ENCODE data around the gene TAAR5. TPM values are rescaled to one million over a fixed set of nuclear protein-coding genes. Genes with fewer than 3 reads are reported as not detected.
"Not testable (repeated sequence)": the region's sequence is repeated elsewhere in the genome, so short reads cannot be mapped to it uniquely, and the experiment has no call there.

Gene TAAR5
- total RNA-seq, 1 experiment from 2014 or later = not detected

- TF ChIP-seq CTCF (IDR thresholded peaks at IDR 0.05; ENCODE audit: unreplicated experiment) = no peak
- no TSS peak for BruUV-seq (replicated peaks)
- DNase-seq (ENCODE audit: unreplicated experiment) = no peak
- intact Hi-C loops (cut with micrococcal nuclease) = no loop called here
- POLR2A ChIA-PET = no interaction called here
- Mint-ChIP-seq H3K9me3 (ENCODE audit: unreplicated experiment) (no peaks in the 10 kb centered on the region), H3K27me3 (ENCODE audit: insufficient read depth, unreplicated experiment) (peaks cover 13% of the 10 kb centered on the region), H3K4me1 (ENCODE audit: insufficient read depth, unreplicated experiment) (peaks cover 4% of the 10 kb centered on the region), H3K36me3 (ENCODE audit: insufficient read depth, unreplicated experiment) (no peaks in the 10 kb centered on the region), H3K4me3 (ENCODE audit: unreplicated experiment) (no peak overlapping the region), H3K27ac (ENCODE audit: low read depth, unreplicated experiment) (no peak overlapping the region)
- CTCF ChIA-PET = interaction anchor here (0.6 kb wide), 1 partner anchor 9 kb away, joined by 3 read pairs; no protein-coding TSS in a partner anchor
These were observed 15.2 kb upstream of the TAAR5 start for GRCh38 chr6:132604635-132605152.

GRCh38 chr6:132600900-132601299 lies 11.4 kb upstream of the TAAR5 start:
- peaks cover 45% of the 10 kb centered on the region for H3K27me3 Mint-ChIP-seq (ENCODE audit: insufficient read depth, unreplicated experiment)
- H3K9me3 Mint-ChIP-seq (ENCODE audit: unreplicated experiment); H3K36me3 Mint-ChIP-seq (ENCODE audit: insufficient read depth, unreplicated experiment); DNase-seq (ENCODE audit: unreplicated experiment); H3K4me3 Mint-ChIP-seq (ENCODE audit: unreplicated experiment); BruUV-seq (replicated peaks); H3K4me1 Mint-ChIP-seq (ENCODE audit: insufficient read depth, unreplicated experiment); H3K27ac Mint-ChIP-seq (ENCODE audit: low read depth, unreplicated experiment); CTCF ChIA-PET; intact Hi-C loops (cut with micrococcal nuclease); POLR2A ChIA-PET: not testable (repeated sequence)

- ChIA-PET POLR2A (no interaction called here), CTCF (interaction anchor here (0.6 to 1.1 kb wide), 7 partner anchors 9 to 652 kb away, joined by 3 to 4 read pairs (median 3); partner anchors contain the start of gene TAAR5)
- intact Hi-C loops (cut with micrococcal nuclease) = no loop called here
- peaks cover 63% of the 10 kb centered on the region for H3K27me3 Mint-ChIP-seq (ENCODE audit: insufficient read depth, unreplicated experiment)
- BruUV-seq (replicated peaks) = no TSS peak
- H3K4me3 Mint-ChIP-seq (ENCODE audit: unreplicated experiment) = no peak overlapping the region
- TF ChIP-seq CTCF (IDR thresholded peaks at IDR 0.05; ENCODE audit: unreplicated experiment) = peak; percentile 32
- no peaks in the 10 kb centered on the region for H3K36me3 Mint-ChIP-seq (ENCODE audit: insufficient read depth, unreplicated experiment)
- no peaks in the 10 kb centered on the region for H3K9me3 Mint-ChIP-seq (ENCODE audit: unreplicated experiment)
- no peaks in the 10 kb centered on the region for H3K4me1 Mint-ChIP-seq (ENCODE audit: insufficient read depth, unreplicated experiment)
- DNase-seq (ENCODE audit: unreplicated experiment) = peak; percentile 51
- H3K27ac Mint-ChIP-seq (ENCODE audit: low read depth, unreplicated experiment) = no peak overlapping the region
These were observed 8.9 kb upstream of the TAAR5 start for GRCh38 chr6:132598473-132598872.

GRCh38 chr6:132596201-132596600 lies 6.7 kb upstream of the TAAR5 start:
- Mint-ChIP-seq H3K36me3 (ENCODE audit: insufficient read depth, unreplicated experiment) (no peaks in the 10 kb centered on the region), H3K4me3 (ENCODE audit: unreplicated experiment) (no peak overlapping the region), H3K4me1 (ENCODE audit: insufficient read depth, unreplicated experiment) (no peaks in the 10 kb centered on the region), H3K9me3 (ENCODE audit: unreplicated experiment) (no peaks in the 10 kb centered on the region), H3K27ac (ENCODE audit: low read depth, unreplicated experiment) (no peak overlapping the region), H3K27me3 (ENCODE audit: insufficient read depth, unreplicated experiment) (peaks cover 77% of the 10 kb centered on the region)
- no peak for TF ChIP-seq CTCF (IDR thresholded peaks at IDR 0.05; ENCODE audit: unreplicated experiment)
- DNase-seq (ENCODE audit: unreplicated experiment) = no peak
- ChIA-PET POLR2A (no interaction called here), CTCF (interaction anchor here (1.2 to 1.4 kb wide), 2 partner anchors 8 to 20 kb away, joined by 3 read pairs; no protein-coding TSS in a partner anchor)
- BruUV-seq (replicated peaks) = no TSS peak
- intact Hi-C loops (cut with micrococcal nuclease) = no loop called here

GRCh38 chr6:132592855-132593254 lies 3.3 kb upstream of the TAAR5 start:
- CTCF ChIA-PET = no interaction called here
- no TSS peak for BruUV-seq (replicated peaks)
- Mint-ChIP-seq H3K4me1 (ENCODE audit: insufficient read depth, unreplicated experiment) (no peaks in the 10 kb centered on the region), H3K9me3 (ENCODE audit: unreplicated experiment) (no peaks in the 10 kb centered on the region), H3K27me3 (ENCODE audit: insufficient read depth, unreplicated experiment) (peaks cover 77% of the 10 kb centered on the region), H3K27ac (ENCODE audit: low read depth, unreplicated experiment) (no peak overlapping the region), H3K4me3 (ENCODE audit: unreplicated experiment) (no peak overlapping the region), H3K36me3 (ENCODE audit: insufficient read depth, unreplicated experiment) (no peaks in the 10 kb centered on the region)
- intact Hi-C loops (cut with micrococcal nuclease) = no loop called here
- no peak for TF ChIP-seq CTCF (IDR thresholded peaks at IDR 0.05; ENCODE audit: unreplicated experiment)
- POLR2A ChIA-PET = no interaction called here
- no peak for DNase-seq (ENCODE audit: unreplicated experiment)
